Tibial nerve (tissue), 4 donors: Measurements from ENCODE around the gene TDRD9. TPM values are rescaled to one million over a fixed set of nuclear protein-coding genes. Genes with fewer than 3 reads are reported as not detected.

ENCODE experiments used
- DNase-seq, 2 donors: peaks; one replicate each; pipeline ENCODE4 v3.0.0-alpha.2; 2019; ENCODE audit warnings: low spot score in 2 of 2
- H3K27ac ChIP-seq, 4 donors: fragments of 200-600 bp; sonication (generic) in 3 of 4; one replicate each; pipeline ENCODE4 v1.5.1; 2017 to 2019; ENCODE audit warnings: mild to moderate bottlenecking in 1 of 4
- H3K27me3 ChIP-seq, 2 donors: fragments of 200-600 bp; sonication (generic) in 1 of 2; one replicate each; pipeline versions ENCODE4 v1.5.1 to v1.6.0; 2017 to 2019
- H3K36me3 ChIP-seq, 3 donors: fragments of 200-600 bp; sonication (generic); one replicate each; pipeline ENCODE4 v1.5.1; 2018 to 2019
- H3K4me1 ChIP-seq, 4 donors: fragments of 200-600 bp; sonication (generic) in 3 of 4; one replicate each; pipeline ENCODE4 v1.5.1; 2017 to 2019
- H3K4me3 ChIP-seq, 4 donors: fragments of 200-600 bp; sonication (generic) in 3 of 4; one replicate each; pipeline ENCODE4 v1.5.1; 2017 to 2019; ENCODE audit warnings: mild to moderate bottlenecking in 1 of 4, moderate library complexity in 1 of 4
- H3K9me3 ChIP-seq, 4 donors: fragments of 200-600 bp; sonication (generic) in 3 of 4; one replicate each; pipeline ENCODE4 v1.5.1; 2017 to 2019
- CTCF ChIP-seq, 5 experiments: fragments of 200-600 bp in 3 of 5; fragments of 450-650 bp in 2 of 5; sonication (generic) in 3 of 5; IDR thresholded peaks; one replicate each; pipeline ENCODE4 v1.5.1; 2016 to 2019; ENCODE audit warnings: antibody characterized with exemption in 5 of 5, mild to moderate bottlenecking in 3 of 5, moderate library complexity in 2 of 5
- EP300 ChIP-seq, 2 donors: sonication (generic); formaldehyde crosslinking; IDR thresholded peaks; one replicate each; pipeline ENCODE4 v1.6.1; 2017; ENCODE audit warnings: antibody characterized with exemption in 2 of 2, mild to moderate bottlenecking in 1 of 2
- POLR2A ChIP-seq, 2 donors: fragments of 450-650 bp; IDR thresholded peaks; one replicate each; pipeline ENCODE4 v1.6.1; 2017; ENCODE audit warnings: antibody characterized with exemption in 2 of 2, mild to moderate bottlenecking in 2 of 2, moderate library complexity in 2 of 2
- WGBS, 2 donors: methylation state at CpG; one replicate each; pipeline ENCODE4 v1.1.5; 2018; 5-methylcytosine and 5-hydroxymethylcytosine counted together
- total RNA-seq, 4 donors: library from RNA; depleted of rRNA; stranded (reverse); fragments of >200 nt; gene quantifications; one replicate each; pipeline ENCODE4 v1.1.0, GENCODE V29; 2016

Gene TDRD9
- total RNA-seq, 4 donors from 2014 or later, result under 0.01 to 1.9 (median 1.4) TPM

DNA sequence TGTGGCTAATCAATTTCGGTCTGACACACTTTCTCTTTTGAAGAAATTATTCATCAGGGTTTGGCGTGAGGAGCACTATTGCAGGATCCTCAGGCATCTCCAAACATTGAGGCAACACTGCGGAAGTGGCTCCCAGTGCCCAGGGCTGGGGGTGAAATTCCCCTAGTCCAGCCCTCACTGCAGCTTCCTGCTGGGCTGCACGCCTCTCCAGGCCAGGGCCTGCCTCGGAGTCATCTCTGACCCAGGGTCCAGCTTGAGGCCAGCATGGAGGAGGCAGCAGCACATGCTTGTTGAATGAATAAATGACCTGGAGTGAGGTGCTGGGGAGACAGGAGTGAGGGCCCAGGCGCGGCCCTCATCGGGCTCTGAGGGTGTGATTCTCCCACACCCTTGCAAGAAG, 36.0 kb upstream of the TDRD9 start:
- TF ChIP-seq POLR2A (IDR thresholded peaks at IDR 0.05) (no peak), CTCF (IDR thresholded peaks at IDR 0.05) (no peak), EP300 (IDR thresholded peaks at IDR 0.05) (no peak)
- Histone ChIP-seq H3K27ac (no peak overlapping the region), H3K36me3 (no peaks in the 10 kb centered on the region), H3K4me3 (no peak overlapping the region), H3K27me3 (no peaks in the 10 kb centered on the region), H3K9me3 (no peaks in the 10 kb centered on the region), H3K4me1 (peaks cover 0 to 26% (median 6%) of the 10 kb centered on the region in 4 donors)
- no peak for DNase-seq
- 87 to 88% methylated on average over 8 of the region's 8 CpGs for WGBS, 2 donors

- peaks cover 0 to 25% (median 6%) of the 10 kb centered on the region in 4 donors for H3K4me1 ChIP-seq
- H3K27me3 ChIP-seq, result no peaks in the 10 kb centered on the region
- WGBS, 2 donors, result 54 to 72% methylated on average over 10 to 21 of the region's 26 CpGs
- H3K4me3 ChIP-seq, result no peak overlapping the region
- no peak for DNase-seq
- no peak for TF ChIP-seq POLR2A (IDR thresholded peaks at IDR 0.05)
- TF ChIP-seq CTCF (IDR thresholded peaks at IDR 0.05), result no peak
- no peak for TF ChIP-seq EP300 (IDR thresholded peaks at IDR 0.05)
- no peaks in the 10 kb centered on the region for H3K9me3 ChIP-seq
- no peak overlapping the region for H3K27ac ChIP-seq
- no peaks in the 10 kb centered on the region for H3K36me3 ChIP-seq
Measured at GRCh38 chr14:103894034-103894722, 34.1 kb upstream of the TDRD9 start.

GRCh38 chr14:103894723-103895059, 33.6 kb upstream of the TDRD9 start:
- Histone ChIP-seq H3K4me3 (no peak overlapping the region), H3K27ac (no peak overlapping the region), H3K9me3 (no peaks in the 10 kb centered on the region), H3K4me1 (peaks cover 0 to 20% (median 3%) of the 10 kb centered on the region in 4 donors), H3K36me3 (no peaks in the 10 kb centered on the region), H3K27me3 (no peaks in the 10 kb centered on the region)
- 85 to 86% methylated on average over 3 to 5 of the region's 7 CpGs for WGBS, 2 donors
- no peak for TF ChIP-seq CTCF (IDR thresholded peaks at IDR 0.05)
- TF ChIP-seq POLR2A (IDR thresholded peaks at IDR 0.05), result no peak
- TF ChIP-seq EP300 (IDR thresholded peaks at IDR 0.05), result no peak
- no peak for DNase-seq

DNA sequence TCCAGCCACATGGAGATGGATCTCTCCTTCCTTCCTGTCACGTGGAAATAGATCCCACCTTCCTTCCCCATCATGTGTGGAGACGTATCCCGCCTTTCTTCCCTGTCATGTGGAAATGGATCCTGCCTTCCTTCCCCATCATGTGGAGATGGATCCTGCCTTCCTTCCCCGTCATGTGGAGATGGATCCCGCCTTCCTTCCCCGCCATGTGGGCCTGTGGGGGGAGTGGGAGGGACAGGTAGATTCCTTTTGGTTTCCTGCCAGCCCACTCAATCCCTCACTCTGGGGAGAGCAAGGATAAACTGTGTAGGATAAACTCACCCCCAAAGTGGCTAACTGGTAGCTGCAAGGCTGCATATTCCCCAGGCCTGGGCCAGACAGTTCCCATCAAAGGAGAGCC, 31.7 kb upstream of the TDRD9 start:
- TF ChIP-seq EP300 (IDR thresholded peaks at IDR 0.05), result no peak
- 70 to 73% methylated on average over 6 of the region's 6 CpGs for WGBS, 2 donors
- H3K27me3 ChIP-seq, result no peaks in the 10 kb centered on the region
- no peak overlapping the region for H3K27ac ChIP-seq
- no peak for DNase-seq
- H3K4me3 ChIP-seq, result no peak overlapping the region
- no peaks in the 10 kb centered on the region for H3K36me3 ChIP-seq
- H3K4me1 ChIP-seq, result peaks cover 0 to under 1% (median 0%) of the 10 kb centered on the region in 4 donors
- H3K9me3 ChIP-seq, result no peaks in the 10 kb centered on the region

DNA sequence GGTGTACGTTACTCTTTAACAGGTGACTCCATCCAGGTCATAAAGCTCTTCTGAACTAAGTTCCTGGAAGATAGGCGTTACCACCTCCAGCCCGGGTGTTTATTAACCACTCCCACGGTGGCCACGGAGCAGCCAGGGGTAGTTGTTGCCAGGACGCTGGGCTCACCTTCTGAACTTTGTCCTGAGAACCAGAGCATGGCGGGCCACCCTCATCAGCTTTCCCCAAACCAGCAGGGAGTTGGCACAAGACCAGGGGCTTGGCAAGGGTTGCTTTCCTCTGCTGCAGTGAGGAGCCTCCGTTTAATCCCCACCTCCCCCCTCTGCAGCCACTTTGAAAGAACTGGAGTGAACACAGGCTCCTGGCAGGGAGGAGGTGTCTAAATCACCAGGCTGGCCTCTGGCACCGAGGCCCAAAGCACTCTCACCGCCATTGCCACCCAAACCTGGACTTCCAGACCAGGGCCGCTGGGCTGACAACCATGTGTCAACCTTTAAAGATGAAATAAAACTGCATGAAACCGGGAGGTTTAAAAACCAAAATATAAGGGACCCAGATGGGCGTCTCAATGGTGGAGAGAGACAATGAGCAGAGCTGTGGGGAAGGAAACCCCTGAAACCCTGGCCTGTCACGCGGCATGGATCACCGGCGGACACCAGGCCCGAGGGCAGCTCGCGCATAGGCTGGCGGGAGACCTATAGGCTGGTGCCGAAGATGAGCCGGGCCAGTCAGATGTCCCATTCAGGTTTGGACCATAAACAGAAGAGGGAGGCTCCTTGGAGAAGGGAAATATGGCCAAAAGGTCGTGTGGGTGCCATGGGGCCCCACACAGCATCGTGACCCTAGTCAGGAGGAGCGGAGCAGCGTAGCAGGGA, 30.9 kb upstream of the TDRD9 start:
- TF ChIP-seq POLR2A (IDR thresholded peaks at IDR 0.05) (no peak), EP300 (IDR thresholded peaks at IDR 0.05) (no peak), CTCF (IDR thresholded peaks at IDR 0.05) (no peak)
- no peak overlapping the region for H3K27ac ChIP-seq
- WGBS, 2 donors, result 83 to 85% methylated on average over 24 to 27 of the region's 27 CpGs

More for the DNA sequence above, 30.9 kb upstream of the TDRD9 start:
- Histone ChIP-seq H3K4me3 (no peak overlapping the region), H3K9me3 (no peaks in the 10 kb centered on the region), H3K36me3 (no peaks in the 10 kb centered on the region), H3K27me3 (no peaks in the 10 kb centered on the region), H3K4me1 (no peaks in the 10 kb centered on the region)
- no peak for DNase-seq
